ENCODE results near the gene FTSJ1. TPM values are rescaled to one million over a fixed set of nuclear protein-coding genes. Genes with fewer than 3 reads are reported as not detected.
"Not testable (repeated sequence)": the region's sequence is repeated elsewhere in the genome, so short reads cannot be mapped to it uniquely, and the experiment has no call there.

FTSJ1 gene
- polyA plus RNA-seq, 1 donor from 2014 or later, result 83.5 TPM

DNA sequence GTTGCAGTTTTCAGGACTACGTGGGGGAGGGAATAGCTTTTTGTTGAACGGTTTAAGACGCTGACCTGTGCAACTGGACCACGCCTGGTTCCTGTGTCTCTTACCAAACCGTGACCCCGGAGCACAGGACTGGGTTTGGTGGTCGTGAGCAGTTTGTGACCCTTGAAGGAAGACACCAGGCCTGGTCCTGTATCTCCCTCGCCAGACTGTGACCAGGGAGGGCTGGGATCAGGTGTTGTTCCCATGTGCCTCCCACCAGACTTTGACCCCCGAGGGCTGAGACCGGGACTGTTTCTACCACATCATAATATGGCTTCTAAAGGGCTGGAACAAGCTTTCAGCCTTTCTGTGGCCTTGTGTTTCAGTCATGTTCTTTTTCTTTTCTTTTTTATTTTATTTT is 46.3 kb downstream of the FTSJ1 start:
- peak overlapping the region; percentile 85 for H3K27ac ChIP-seq (ENCODE audit: low read length)
- H3K9ac ChIP-seq (ENCODE audit: low read length), result peak overlapping the region; percentile 79

DNA sequence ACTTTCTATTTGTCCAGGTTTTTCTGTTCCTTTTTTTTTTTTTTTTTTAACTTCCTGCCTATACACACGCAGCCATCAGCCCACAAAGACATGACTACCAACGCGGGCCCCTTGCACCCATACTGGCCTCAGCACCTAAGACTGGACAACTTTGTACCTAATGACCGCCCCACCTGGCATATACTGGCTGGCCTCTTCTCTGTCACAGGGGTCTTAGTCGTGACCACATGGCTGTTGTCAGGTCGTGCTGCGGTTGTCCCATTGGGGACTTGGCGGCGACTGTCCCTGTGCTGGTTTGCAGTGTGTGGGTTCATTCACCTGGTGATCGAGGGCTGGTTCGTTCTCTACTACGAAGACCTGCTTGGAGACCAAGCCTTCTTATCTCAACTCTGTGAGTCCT is 47.7 kb downstream of the FTSJ1 start:
- Histone ChIP-seq H3K4me2 (ENCODE audit: low read length) (no peak overlapping the region), H4K20me1 (ENCODE audit: insufficient read depth) (no peaks in the 10 kb centered on the region), H3K9ac (ENCODE audit: low read length) (no peak overlapping the region), H2AFZ (ENCODE audit: low read depth, low read length) (no peak overlapping the region), H3K9me3 (ENCODE audit: low read length) (no peaks in the 10 kb centered on the region), H3K79me2 (replicated peaks; ENCODE audit: insufficient read depth, low read length) (peaks cover 6% of the 10 kb centered on the region), H3K9me2 (ENCODE audit: insufficient read depth, low read length) (no peaks in the 10 kb centered on the region), H3K4me3 (ENCODE audit: low read length) (no peak overlapping the region), H3K27me3 (ENCODE audit: insufficient read depth, low read depth, low read length) (no peaks in the 10 kb centered on the region), H3K27ac (ENCODE audit: low read length) (no peak overlapping the region), H3F3A (ENCODE audit: insufficient read depth, low read length, poor library complexity, severe bottlenecking) (no peaks in the 10 kb centered on the region), H3K36me3 (ENCODE audit: insufficient read depth, low read length) (no peaks in the 10 kb centered on the region)
- no peak for TF ChIP-seq SMC3 (conservative IDR thresholded peaks at IDR 0.05; ENCODE audit: poor library complexity)
- TF ChIP-seq, protein P1, sequence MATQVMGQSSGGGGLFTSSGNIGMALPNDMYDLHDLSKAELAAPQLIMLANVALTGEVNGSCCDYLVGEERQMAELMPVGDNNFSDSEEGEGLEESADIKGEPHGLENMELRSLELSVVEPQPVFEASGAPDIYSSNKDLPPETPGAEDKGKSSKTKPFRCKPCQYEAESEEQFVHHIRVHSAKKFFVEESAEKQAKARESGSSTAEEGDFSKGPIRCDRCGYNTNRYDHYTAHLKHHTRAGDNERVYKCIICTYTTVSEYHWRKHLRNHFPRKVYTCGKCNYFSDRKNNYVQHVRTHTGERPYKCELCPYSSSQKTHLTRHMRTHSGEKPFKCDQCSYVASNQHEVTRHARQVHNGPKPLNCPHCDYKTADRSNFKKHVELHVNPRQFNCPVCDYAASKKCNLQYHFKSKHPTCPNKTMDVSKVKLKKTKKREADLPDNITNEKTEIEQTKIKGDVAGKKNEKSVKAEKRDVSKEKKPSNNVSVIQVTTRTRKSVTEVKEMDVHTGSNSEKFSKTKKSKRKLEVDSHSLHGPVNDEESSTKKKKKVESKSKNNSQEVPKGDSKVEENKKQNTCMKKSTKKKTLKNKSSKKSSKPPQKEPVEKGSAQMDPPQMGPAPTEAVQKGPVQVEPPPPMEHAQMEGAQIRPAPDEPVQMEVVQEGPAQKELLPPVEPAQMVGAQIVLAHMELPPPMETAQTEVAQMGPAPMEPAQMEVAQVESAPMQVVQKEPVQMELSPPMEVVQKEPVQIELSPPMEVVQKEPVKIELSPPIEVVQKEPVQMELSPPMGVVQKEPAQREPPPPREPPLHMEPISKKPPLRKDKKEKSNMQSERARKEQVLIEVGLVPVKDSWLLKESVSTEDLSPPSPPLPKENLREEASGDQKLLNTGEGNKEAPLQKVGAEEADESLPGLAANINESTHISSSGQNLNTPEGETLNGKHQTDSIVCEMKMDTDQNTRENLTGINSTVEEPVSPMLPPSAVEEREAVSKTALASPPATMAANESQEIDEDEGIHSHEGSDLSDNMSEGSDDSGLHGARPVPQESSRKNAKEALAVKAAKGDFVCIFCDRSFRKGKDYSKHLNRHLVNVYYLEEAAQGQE (IDR thresholded peaks at IDR 0.05; ENCODE audit: borderline replicate concordance), result no peak
- TF ChIP-seq TAF1 (IDR thresholded peaks at IDR 0.05; ENCODE audit: low read depth), result no peak
- TF ChIP-seq, protein P2, sequence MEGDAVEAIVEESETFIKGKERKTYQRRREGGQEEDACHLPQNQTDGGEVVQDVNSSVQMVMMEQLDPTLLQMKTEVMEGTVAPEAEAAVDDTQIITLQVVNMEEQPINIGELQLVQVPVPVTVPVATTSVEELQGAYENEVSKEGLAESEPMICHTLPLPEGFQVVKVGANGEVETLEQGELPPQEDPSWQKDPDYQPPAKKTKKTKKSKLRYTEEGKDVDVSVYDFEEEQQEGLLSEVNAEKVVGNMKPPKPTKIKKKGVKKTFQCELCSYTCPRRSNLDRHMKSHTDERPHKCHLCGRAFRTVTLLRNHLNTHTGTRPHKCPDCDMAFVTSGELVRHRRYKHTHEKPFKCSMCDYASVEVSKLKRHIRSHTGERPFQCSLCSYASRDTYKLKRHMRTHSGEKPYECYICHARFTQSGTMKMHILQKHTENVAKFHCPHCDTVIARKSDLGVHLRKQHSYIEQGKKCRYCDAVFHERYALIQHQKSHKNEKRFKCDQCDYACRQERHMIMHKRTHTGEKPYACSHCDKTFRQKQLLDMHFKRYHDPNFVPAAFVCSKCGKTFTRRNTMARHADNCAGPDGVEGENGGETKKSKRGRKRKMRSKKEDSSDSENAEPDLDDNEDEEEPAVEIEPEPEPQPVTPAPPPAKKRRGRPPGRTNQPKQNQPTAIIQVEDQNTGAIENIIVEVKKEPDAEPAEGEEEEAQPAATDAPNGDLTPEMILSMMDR (IDR thresholded peaks at IDR 0.05; ENCODE audit: poor library complexity, severe bottlenecking), result no peak
- TF ChIP-seq MXI1 (conservative IDR thresholded peaks at IDR 0.05; ENCODE audit: poor library complexity, severe bottlenecking), result no peak
- TF ChIP-seq EP300 (conservative IDR thresholded peaks at IDR 0.05; ENCODE audit: poor library complexity, severe bottlenecking), result no peak
- TF ChIP-seq POLR2AphosphoS5 (IDR thresholded peaks at IDR 0.05), result no peak
- TF ChIP-seq RAD21 (conservative IDR thresholded peaks at IDR 0.05), result no peak
- no peak for TF ChIP-seq EZH2 (IDR thresholded peaks at IDR 0.05; ENCODE audit: borderline replicate concordance, insufficient read depth, low read length, poor library complexity, severe bottlenecking)

More for the DNA sequence above, 46.3 kb downstream of the FTSJ1 start:
- no peaks in the 10 kb centered on the region for H3K27me3 ChIP-seq (ENCODE audit: insufficient read depth, low read depth, low read length)
- TF ChIP-seq POLR2AphosphoS5 (IDR thresholded peaks at IDR 0.05) (no peak), EZH2 (IDR thresholded peaks at IDR 0.05; ENCODE audit: borderline replicate concordance, insufficient read depth, low read length, poor library complexity, severe bottlenecking) (no peak), RAD21 (conservative IDR thresholded peaks at IDR 0.05) (no peak), TAF1 (IDR thresholded peaks at IDR 0.05; ENCODE audit: low read depth) (no peak), SMC3 (conservative IDR thresholded peaks at IDR 0.05; ENCODE audit: poor library complexity) (no peak), EP300 (conservative IDR thresholded peaks at IDR 0.05; ENCODE audit: poor library complexity, severe bottlenecking) (no peak), MXI1 (conservative IDR thresholded peaks at IDR 0.05; ENCODE audit: poor library complexity, severe bottlenecking) (no peak)
- TF ChIP-seq, protein P2 (IDR thresholded peaks at IDR 0.05; ENCODE audit: poor library complexity, severe bottlenecking), result no peak
- TF ChIP-seq, protein P1 (IDR thresholded peaks at IDR 0.05; ENCODE audit: borderline replicate concordance), result no peak
- no peaks in the 10 kb centered on the region for H3K9me2 ChIP-seq (ENCODE audit: insufficient read depth, low read length)
- no peak overlapping the region for H3K4me2 ChIP-seq (ENCODE audit: low read length)
- H3K9me3 ChIP-seq (ENCODE audit: low read length), result no peaks in the 10 kb centered on the region
- H3K4me3 ChIP-seq (ENCODE audit: low read length), result peak overlapping the region; percentile 78
- no peaks in the 10 kb centered on the region for H3K36me3 ChIP-seq (ENCODE audit: insufficient read depth, low read length)
- no peaks in the 10 kb centered on the region for H3F3A ChIP-seq (ENCODE audit: insufficient read depth, low read length, poor library complexity, severe bottlenecking)
- H4K20me1 ChIP-seq (ENCODE audit: insufficient read depth), result no peaks in the 10 kb centered on the region
- H2AFZ ChIP-seq (ENCODE audit: low read depth, low read length), result no peak overlapping the region
- peaks cover 6% of the 10 kb centered on the region for H3K79me2 ChIP-seq (replicated peaks; ENCODE audit: insufficient read depth, low read length)

DNA sequence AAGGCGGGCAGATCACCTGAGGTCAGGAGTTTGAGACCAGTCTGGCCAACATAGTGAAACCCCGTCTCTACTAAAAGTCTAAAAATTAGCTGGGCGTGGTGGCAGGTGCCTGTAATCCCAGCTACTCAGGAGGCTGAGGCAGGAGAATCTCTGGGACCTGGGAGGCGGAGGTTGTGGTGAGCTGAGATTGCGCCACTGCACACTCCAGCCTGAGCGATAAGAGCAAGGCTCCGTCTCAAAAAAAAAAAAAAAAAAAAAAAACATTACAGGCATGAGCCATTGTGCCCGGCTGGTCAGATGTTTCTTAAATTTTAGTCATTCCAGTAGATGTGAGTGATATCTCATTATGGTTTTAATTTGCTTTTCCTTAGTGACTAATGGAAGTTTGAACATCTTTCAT is 49.9 kb downstream of the FTSJ1 start:
- not testable (repeated sequence) for H3K9me3 ChIP-seq (ENCODE audit: low read length); H3K4me2 ChIP-seq (ENCODE audit: low read length); H3K9ac ChIP-seq (ENCODE audit: low read length); H3K36me3 ChIP-seq (ENCODE audit: insufficient read depth, low read length); H3K9me2 ChIP-seq (ENCODE audit: insufficient read depth, low read length); H4K20me1 ChIP-seq (ENCODE audit: insufficient read depth); H3K27me3 ChIP-seq (ENCODE audit: insufficient read depth, low read depth, low read length); H3K4me3 ChIP-seq (ENCODE audit: low read length); H2AFZ ChIP-seq (ENCODE audit: low read depth, low read length); H3K79me2 ChIP-seq (replicated peaks; ENCODE audit: insufficient read depth, low read length); H3K27ac ChIP-seq (ENCODE audit: low read length); H3F3A ChIP-seq (ENCODE audit: insufficient read depth, low read length, poor library complexity, severe bottlenecking)

Data from neural cell (in vitro differentiated cells).